Measurements from ENCODE around the gene WNT6.

DNA sequence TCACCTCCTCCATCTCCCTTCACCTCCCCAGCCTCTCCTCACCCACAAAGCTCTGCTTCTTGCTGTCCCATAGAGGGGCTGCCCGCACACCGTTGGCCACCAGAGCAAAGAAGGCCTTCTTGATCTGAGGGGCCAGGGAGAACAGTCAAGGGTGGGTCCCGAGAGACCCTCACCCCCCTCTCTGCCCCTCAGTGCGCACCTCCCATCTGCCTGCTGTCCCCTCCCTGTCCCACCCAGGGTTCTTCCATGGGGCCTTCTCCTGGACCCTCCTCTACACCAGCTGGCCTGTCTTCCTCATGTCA is 31.2 kb upstream of the WNT6 start:
- TF ChIP-seq GATA2 (IDR thresholded peaks at IDR 0.05; ENCODE audit: low read depth, low read length) = no peak
- TF ChIP-seq GATA3 (IDR thresholded peaks at IDR 0.05; ENCODE audit: low read depth, low read length) = no peak

All from SH-SY5Y (cell line).